Ovary (tissue), 9 donors: Measurements from ENCODE around the gene NOXO1. TPM values are rescaled to one million over a fixed set of nuclear protein-coding genes. Genes with fewer than 3 reads are reported as not detected.

Experiments
- DNase-seq, 5 donors: peaks; one replicate each; pipeline ENCODE4 v3.0.0-alpha.2; 2019 to 2020
- H3K27ac ChIP-seq, 2 donors: fragments of 200-600 bp; one replicate each; pipeline versions ENCODE4 v1.5.1 to v1.8.0; 2019 to 2022
- H3K27me3 ChIP-seq: fragments of 200-600 bp; one replicate; pipeline ENCODE4 v1.8.0; 2022
- H3K36me3 ChIP-seq: fragments of 200-600 bp; sonication (generic); one replicate; pipeline ENCODE4 v1.5.1; 2019
- H3K4me1 ChIP-seq: one replicate; pipeline ENCODE4 v1.8.1; 2013; ENCODE audit warnings: mild to moderate bottlenecking, moderate library complexity; ENCODE audit not compliant: insufficient read depth
- H3K4me3 ChIP-seq: fragments of 200-600 bp; sonication (generic); one replicate; pipeline ENCODE4 v1.5.1; 2017
- H3K9me3 ChIP-seq, 2 donors: fragments of 200-600 bp in 1 of 2; sonication (generic) in 1 of 2; one replicate each; pipeline versions ENCODE4 v1.5.1 to v1.8.1; 2013 to 2019; ENCODE audit warnings: mild to moderate bottlenecking in 1 of 2, moderate library complexity in 1 of 2
- EP300 ChIP-seq: sonication (generic); formaldehyde crosslinking; IDR thresholded peaks from one replicate; pipeline ENCODE4 v1.6.1; 2017; ENCODE audit warnings: antibody characterized with exemption
- POLR2A ChIP-seq: fragments of 450-650 bp; IDR thresholded peaks from one replicate; pipeline ENCODE4 v1.6.1; 2017; ENCODE audit warnings: antibody characterized with exemption, mild to moderate bottlenecking, moderate library complexity
- WGBS, 3 donors: extraction: QIAGEN DNeasy Blood & Tissue Kit in 1 of 3; methylation state at CpG; one replicate each; pipeline versions ENCODE4 v1.1.5 to v1.1.7; 2013 to 2017; 5-methylcytosine and 5-hydroxymethylcytosine counted together
- intact Hi-C, 4 donors: fragments of 100-400 bp; cut with DNase I; formaldehyde crosslinking; loops; one replicate each; pipeline versions ENCODE4 v1.11.0 to v1.15.1; 2022 to 2023
- polyA plus RNA-seq, 2 donors: library from polyadenylated mRNA; stranded (reverse); fragments of 200-250 nt in 1 of 2; fragments of 350-450 nt in 1 of 2; fragmentation: Illumina TruSeq in 1 of 2; extraction: RNeasy Lipid Tissue Mini Kit (QIAGEN cat#74804) in 1 of 2; gene quantifications; one replicate each; pipeline ENCODE4 v1.2.3, GENCODE V29; 2013 to 2014
- total RNA-seq, 7 donors: library from RNA; depleted of rRNA in 2 of 7; stranded (reverse); fragments of >200 nt in 2 of 7; fragmentation: NEBNext Ultra II Directional in 3 of 7; extraction: Animal tissue kit (Norgen Biotek cat#: 25700) in 3 of 7; gene quantifications; one replicate each; pipeline versions ENCODE4 v1.1.0 to v1.2.4, GENCODE V29; 2016 to 2023
- TF ChIP-seq, protein P1 (sequence below), 3 donors: fragments of 450-650 bp in 2 of 3; fragments of 200-600 bp in 1 of 3; IDR thresholded peaks; one replicate each; pipeline versions ENCODE4 v1.5.1 to v1.8.0; 2016 to 2022; ENCODE audit warnings: antibody characterized with exemption in 3 of 3, mild to moderate bottlenecking in 1 of 3
- donor health status: DM: no; HTN: no; CAD: no; lungs with moderate emphysema.
- donor health status: DM: no; HTN: no; CAD: no.
- donor health status: Bipolar disorder and iron deficiency.
- donor health status: DM: yes; HTN: yes; CAD: no.
- donor health status: DM: no; HTN: no; CAD: no.
- donor health status: DM: yes; HTN: yes; CAD: no.

NOXO1 gene
- total and polyA plus RNA-seq, 9 donors = 0.36 to 1.3 (median 0.48) TPM; not detected in 4

- peaks cover 6% of the 10 kb centered on the region for H3K4me1 ChIP-seq
- H3K9me3 ChIP-seq = no peaks in the 10 kb centered on the region
- no peak overlapping the region for H3K4me3 ChIP-seq
- TF ChIP-seq, protein P1, sequence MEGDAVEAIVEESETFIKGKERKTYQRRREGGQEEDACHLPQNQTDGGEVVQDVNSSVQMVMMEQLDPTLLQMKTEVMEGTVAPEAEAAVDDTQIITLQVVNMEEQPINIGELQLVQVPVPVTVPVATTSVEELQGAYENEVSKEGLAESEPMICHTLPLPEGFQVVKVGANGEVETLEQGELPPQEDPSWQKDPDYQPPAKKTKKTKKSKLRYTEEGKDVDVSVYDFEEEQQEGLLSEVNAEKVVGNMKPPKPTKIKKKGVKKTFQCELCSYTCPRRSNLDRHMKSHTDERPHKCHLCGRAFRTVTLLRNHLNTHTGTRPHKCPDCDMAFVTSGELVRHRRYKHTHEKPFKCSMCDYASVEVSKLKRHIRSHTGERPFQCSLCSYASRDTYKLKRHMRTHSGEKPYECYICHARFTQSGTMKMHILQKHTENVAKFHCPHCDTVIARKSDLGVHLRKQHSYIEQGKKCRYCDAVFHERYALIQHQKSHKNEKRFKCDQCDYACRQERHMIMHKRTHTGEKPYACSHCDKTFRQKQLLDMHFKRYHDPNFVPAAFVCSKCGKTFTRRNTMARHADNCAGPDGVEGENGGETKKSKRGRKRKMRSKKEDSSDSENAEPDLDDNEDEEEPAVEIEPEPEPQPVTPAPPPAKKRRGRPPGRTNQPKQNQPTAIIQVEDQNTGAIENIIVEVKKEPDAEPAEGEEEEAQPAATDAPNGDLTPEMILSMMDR (IDR thresholded peaks at IDR 0.05) = no peak
- TF ChIP-seq EP300 = no peak
- TF ChIP-seq POLR2A = no peak
- WGBS, 3 donors = 92 to 95% (median 93%) methylated on average over 8 of the region's 8 CpGs
- peaks cover 3% of the 10 kb centered on the region for H3K27me3 ChIP-seq
- H3K27ac ChIP-seq = no peak overlapping the region
- H3K36me3 ChIP-seq = no peaks in the 10 kb centered on the region
- intact Hi-C loops = no loop called here
- no peak for DNase-seq
Observed at GRCh38 chr16:1976216-1976520, 5.1 kb downstream of the NOXO1 start.

- TF ChIP-seq, protein P1 (IDR thresholded peaks at IDR 0.05) = no peak
- TF ChIP-seq EP300 = no peak
- TF ChIP-seq POLR2A = no peak
- Histone ChIP-seq H3K36me3 (no peaks in the 10 kb centered on the region), H3K27me3 (peaks cover 2% of the 10 kb centered on the region), H3K27ac (no peak overlapping the region), H3K4me3 (no peak overlapping the region), H3K4me1 (peaks cover 10% of the 10 kb centered on the region), H3K9me3 (no peaks in the 10 kb centered on the region)
- WGBS, 3 donors = 88 to 91% (median 91%) methylated on average over 33 of the region's 33 CpGs
- DNase-seq = peak in 1 of 5 donors; percentile 41
- intact Hi-C loops = no loop called here
Observed at GRCh38 chr16:1975432-1976215, 5.6 kb downstream of the NOXO1 start.

- no peaks in the 10 kb centered on the region for H3K9me3 ChIP-seq
- H3K27ac ChIP-seq = no peak overlapping the region
- H3K4me1 ChIP-seq = peaks cover 10% of the 10 kb centered on the region
- H3K4me3 ChIP-seq = no peak overlapping the region
- peak in 2 of 5 donors; percentile 34 to 41 for DNase-seq
- H3K27me3 ChIP-seq = no peaks in the 10 kb centered on the region
- intact Hi-C loops = no loop called here
- 86 to 94% (median 88%) methylated on average over 38 to 42 of the region's 42 CpGs for WGBS, 3 donors
- TF ChIP-seq POLR2A (no peak), EP300 (no peak)
- TF ChIP-seq, protein P1 (IDR thresholded peaks at IDR 0.05) = no peak
- H3K36me3 ChIP-seq = no peaks in the 10 kb centered on the region
Observed at GRCh38 chr16:1974157-1975070, 6.9 kb downstream of the NOXO1 start.

- intact Hi-C loops = no loop called here
- peak in 2 of 5 donors; percentile 23 to 35 for DNase-seq
Observed at GRCh38 chr16:1973461-1974156, 7.7 kb downstream of the NOXO1 start.

More at GRCh38 chr16:1973461-1974156, 7.7 kb downstream of the NOXO1 start:
- no peaks in the 10 kb centered on the region for H3K9me3 ChIP-seq
- H3K27me3 ChIP-seq = no peaks in the 10 kb centered on the region
- H3K4me3 ChIP-seq = no peak overlapping the region
- WGBS, 3 donors = 86 to 91% (median 87%) methylated on average over 16 of the region's 16 CpGs
- H3K4me1 ChIP-seq = peaks cover 10% of the 10 kb centered on the region
- TF ChIP-seq, protein P1 (IDR thresholded peaks at IDR 0.05) = no peak
- TF ChIP-seq POLR2A (no peak), EP300 (no peak)
- no peak overlapping the region for H3K27ac ChIP-seq
- no peaks in the 10 kb centered on the region for H3K36me3 ChIP-seq
